Fibroblast of lung (primary cell): ENCODE measurements around the gene HAPLN2. TPM values are rescaled to one million over a fixed set of nuclear protein-coding genes. Genes with fewer than 3 reads are reported as not detected.
A peak's percentile ranks its signal among the peaks of the same experiment; 100 is the strongest.

Experiments
- DNase-seq, 2 donors: peaks; one replicate each; pipeline versions ENCODE4 v3.0.0 to v3.0.0-alpha.2; 2010; ENCODE audit warnings: low read depth in 2 of 2
- H2AFZ ChIP-seq: 2 replicates; pipeline ENCODE4 v1.5.1; 2012; ENCODE audit warnings: low read length, control low read depth, inconsistent platforms
- H3K27ac ChIP-seq: 2 replicates; pipeline ENCODE4 v1.5.1; 2011; ENCODE audit warnings: low read length, control low read depth; ENCODE audit not compliant: insufficient read depth
- H3K27me3 ChIP-seq: 2 replicates; pipeline ENCODE4 v1.5.1; 2011; ENCODE audit warnings: mild to moderate bottlenecking, low read length; ENCODE audit not compliant: control insufficient read depth, insufficient read depth
- H3K36me3 ChIP-seq: 2 replicates; pipeline ENCODE4 v1.5.1; 2011; ENCODE audit warnings: low read length; ENCODE audit not compliant: control insufficient read depth, insufficient read depth
- H3K4me1 ChIP-seq: 2 replicates; pipeline ENCODE4 v1.5.1; 2011; ENCODE audit warnings: low read length; ENCODE audit not compliant: control insufficient read depth, insufficient read depth; ENCODE audit errors: extremely low read depth
- H3K4me2 ChIP-seq: 2 replicates; pipeline ENCODE4 v1.5.1; 2011; ENCODE audit warnings: low read length, control low read depth; ENCODE audit not compliant: insufficient read depth; ENCODE audit errors: extremely low read depth
- H3K4me3 ChIP-seq, 4 experiments: fragments of 200-600 bp in 1 of 4; sonication (generic) in 1 of 4; replicated peaks in 1 of 4; 2 replicates each; pipeline ENCODE4 v1.5.1; 2011 to 2016; ENCODE audit warnings: low read length in 4 of 4, low read depth in 3 of 4, mild to moderate bottlenecking in 3 of 4, control low read depth in 2 of 4, inconsistent platforms in 1 of 4, mixed read lengths in 1 of 4; ENCODE audit not compliant: insufficient read depth in 1 of 4; ENCODE audit errors: control extremely low read depth in 1 of 4
- H3K79me2 ChIP-seq: 2 replicates; pipeline ENCODE4 v1.5.1; 2012; ENCODE audit warnings: mild to moderate bottlenecking, low read length, inconsistent platforms; ENCODE audit not compliant: control insufficient read depth, insufficient read depth
- H3K9ac ChIP-seq: 2 replicates; pipeline ENCODE4 v1.5.1; 2011; ENCODE audit warnings: mild to moderate bottlenecking, low read length, control low read depth; ENCODE audit not compliant: insufficient read depth
- H3K9me3 ChIP-seq: 2 replicates; pipeline ENCODE4 v1.5.1; 2012; ENCODE audit warnings: low read depth, low read length; ENCODE audit not compliant: control insufficient read depth, insufficient read depth
- H4K20me1 ChIP-seq: 2 replicates; pipeline ENCODE4 v1.5.1; 2011; ENCODE audit warnings: low read length; ENCODE audit not compliant: control insufficient read depth, insufficient read depth; ENCODE audit errors: extremely low read depth
- CTCF ChIP-seq, 2 donors: IDR thresholded peaks in 1 of 2; conservative IDR thresholded peaks in 1 of 2; 1 replicate in 1 of 2; 2 replicates in 1 of 2; pipeline ENCODE4 v1.5.1; 2011 to 2012; ENCODE audit warnings: low read length in 2 of 2, control low read depth in 1 of 2, inconsistent platforms in 1 of 2, low read depth in 1 of 2, mild to moderate bottlenecking in 1 of 2
- EZH2 ChIP-seq: IDR thresholded peaks from 2 replicates; pipeline ENCODE4 v1.5.1; 2012; ENCODE audit warnings: low read length, control low read depth, mild to moderate bottlenecking; ENCODE audit errors: missing control alignments
- polyA minus RNA-seq: library from RNA; depleted of rRNA, polyadenylated mRNA; stranded (reverse); fragments of >200 nt; gene quantifications from 2 replicates; pipeline ENCODE4 v1.2.3, GENCODE V29; 2011; ENCODE audit warnings: low replicate concordance
- polyA plus RNA-seq, 2 donors: library from polyadenylated mRNA; depleted of rRNA in 1 of 2; stranded (reverse) in 1 of 2; unstranded in 1 of 2; fragments of >200 nt; gene quantifications; 2 replicates each; pipeline ENCODE4 v1.2.1, GENCODE V29; 2011 to 2012; ENCODE audit warnings: missing spikeins in 1 of 2
- total RNA-seq: library from RNA; depleted of rRNA; stranded (reverse); fragments of >200 nt; gene quantifications from 2 replicates; pipeline ENCODE4 v1.2.1, GENCODE V29; 2014

HAPLN2 gene
- not detected in 2 replicates for total RNA-seq
- not detected in 2 replicates for polyA plus RNA-seq
- not detected in 2 replicates for polyA plus RNA-seq (2012)
- polyA minus RNA-seq = not detected in 2 replicates

- H2AFZ ChIP-seq = no peak within 1 kb of the TSS
Observed at GRCh38 chr1:156618853-156619581, at the start of gene HAPLN2. TSS of gene HAPLN2 (plus strand) at chr1:156619415. CDS start at chr1:156623491, 4,076 bp downstream.

GRCh38 chr1:156571261-156571852 is 47.9 kb upstream of the HAPLN2 start:
- Histone ChIP-seq H3K4me1 (peaks cover 10% of the 10 kb centered on the region), H3K9ac (peak overlapping the region; percentile 76), H4K20me1 (no peaks in the 10 kb centered on the region), H3K9me3 (no peaks in the 10 kb centered on the region), H3K79me2 (peaks cover 22% of the 10 kb centered on the region), H3K4me2 (peak overlapping the region; percentile 97), H3K4me3 (peak overlapping the region; percentile 67 to 93 (median 86)), H2AFZ (no peak overlapping the region), H3K27ac (peak overlapping the region; percentile 92), H3K27me3 (peaks cover 6% of the 10 kb centered on the region), H3K36me3 (peaks cover 3% of the 10 kb centered on the region)
- peak; percentile 92 to 93 for DNase-seq
- TF ChIP-seq EZH2 (no peak), CTCF (conservative IDR thresholded peaks at IDR 0.05 in 1 of 2, IDR thresholded peaks at IDR 0.05 in 1 of 2; ENCODE audit: low read depth in 1 of 2, low read length in 2 of 2) (no peak)

More at GRCh38 chr1:156618853-156619581, at the start of gene HAPLN2:
- Histone ChIP-seq H3K36me3 (no peaks in the 10 kb centered on the region), H3K9ac (no peak within 1 kb of the TSS), H3K27ac (no peak within 1 kb of the TSS), H3K4me3 (no peak within 1 kb of the TSS), H3K4me1 (no peaks in the 10 kb centered on the region), H3K4me2 (no peak within 1 kb of the TSS), H3K9me3 (no peaks in the 10 kb centered on the region), H4K20me1 (no peaks in the 10 kb centered on the region), H3K79me2 (no peaks in the 10 kb centered on the region), H3K27me3 (peaks cover 44% of the 10 kb centered on the region)
- TF ChIP-seq CTCF (conservative IDR thresholded peaks at IDR 0.05 in 1 of 2, IDR thresholded peaks at IDR 0.05 in 1 of 2; ENCODE audit: low read depth in 1 of 2, low read length in 2 of 2) = peak; percentile 21 to 45
- no peak for TF ChIP-seq EZH2
- DNase-seq = no peak

GRCh38 chr1:156571919-156572662 is 47.1 kb upstream of the HAPLN2 start, which contains the start of gene IQGAP3:
TSS of gene IQGAP3 (minus strand) at chr1:156572565. CDS start at chr1:156572529, 36 bp downstream.
- peak within 1 kb of the TSS; percentile 92 for H3K27ac ChIP-seq
- H3K4me2 ChIP-seq = peak within 1 kb of the TSS; percentile 97
- no peaks in the 10 kb centered on the region for H4K20me1 ChIP-seq
- peaks cover 6% of the 10 kb centered on the region for H3K27me3 ChIP-seq
- peak within 1 kb of the TSS; percentile 67 to 93 (median 86) for H3K4me3 ChIP-seq
- peak within 1 kb of the TSS; percentile 69 for H2AFZ ChIP-seq
- peaks cover 22% of the 10 kb centered on the region for H3K79me2 ChIP-seq
- H3K36me3 ChIP-seq = no peaks in the 10 kb centered on the region
- peaks cover 10% of the 10 kb centered on the region for H3K4me1 ChIP-seq
- H3K9ac ChIP-seq = peak within 1 kb of the TSS; percentile 76
- TF ChIP-seq EZH2 = no peak
- no peak for TF ChIP-seq CTCF (conservative IDR thresholded peaks at IDR 0.05 in 1 of 2, IDR thresholded peaks at IDR 0.05 in 1 of 2; ENCODE audit: low read depth in 1 of 2, low read length in 2 of 2)
- H3K9me3 ChIP-seq = no peaks in the 10 kb centered on the region
- peak; percentile 72 to 79 for DNase-seq
